Neural progenitor cell (in vitro differentiated cells): ENCODE results near the gene DRG2.

Experiments
- CTCF ChIP-seq: fragments of 200-600 bp; sonication (generic); IDR thresholded peaks from 2 replicates; pipeline ENCODE4 v1.5.1; 2017; ENCODE audit warnings: antibody characterized with exemption, mild to moderate bottlenecking
- EZH2 ChIP-seq: fragments of 200-600 bp; sonication (generic); IDR thresholded peaks from 2 replicates; pipeline ENCODE4 v1.6.1; 2017; ENCODE audit warnings: antibody characterized with exemption, mild to moderate bottlenecking, moderate library complexity

GRCh38 chr17:18110636-18111145 is 22.9 kb downstream of the DRG2 start:
- TF ChIP-seq CTCF (no peak), EZH2 (no peak)
